Measurements from ENCODE around the gene HBS1L.
"Not testable (repeated sequence)": the region's sequence is repeated elsewhere in the genome, so short reads cannot be mapped to it uniquely, and the experiment has no call there.

Gene HBS1L

GRCh38 chr6:135073756-135074393, 19.3 kb upstream of the HBS1L start:
- no peak for DNase-seq

GRCh38 chr6:135073217-135073616, 18.6 kb upstream of the HBS1L start:
- DNase-seq: no peak

- no peak for DNase-seq
These were observed 18.1 kb upstream of the HBS1L start for GRCh38 chr6:135072753-135073152.

GRCh38 chr6:135071541-135071940, 16.9 kb upstream of the HBS1L start:
- DNase-seq: no peak

GRCh38 chr6:135067911-135068310, 13.3 kb upstream of the HBS1L start:
- no peak for DNase-seq

GRCh38 chr6:135066806-135067205, 12.2 kb upstream of the HBS1L start:
- no peak for DNase-seq

- no peak for DNase-seq
These were observed 11.8 kb upstream of the HBS1L start for GRCh38 chr6:135066397-135066796.

- DNase-seq: no peak
These were observed 10.0 kb upstream of the HBS1L start for GRCh38 chr6:135064586-135064985.

GRCh38 chr6:135063926-135064325, 9.3 kb upstream of the HBS1L start:
- DNase-seq: no peak

- no peak for DNase-seq
These were observed 8.1 kb upstream of the HBS1L start for GRCh38 chr6:135062735-135063134.

- no peak for DNase-seq
These were observed 5.5 kb upstream of the HBS1L start for GRCh38 chr6:135060076-135060475.

- not testable (repeated sequence) for DNase-seq
These were observed 3.7 kb upstream of the HBS1L start for GRCh38 chr6:135058299-135058698.

GRCh38 chr6:135056632-135057031, 2.0 kb upstream of the HBS1L start:
- no peak for DNase-seq

GRCh38 chr6:135054226-135054568, 425 bp downstream of the HBS1L start:
- no peak for DNase-seq

- no peak for DNase-seq
These were observed 1.2 kb downstream of the HBS1L start for GRCh38 chr6:135053406-135053805.

GRCh38 chr6:135052939-135053338, 1.7 kb downstream of the HBS1L start:
- DNase-seq: no peak

- no peak for DNase-seq
These were observed 5.7 kb downstream of the HBS1L start for GRCh38 chr6:135048915-135049314.

GRCh38 chr6:135047336-135047735, 7.3 kb downstream of the HBS1L start:
- no peak for DNase-seq

- DNase-seq: no peak
These were observed 7.7 kb downstream of the HBS1L start for GRCh38 chr6:135046912-135047311.

GRCh38 chr6:135044639-135045038, 10.0 kb downstream of the HBS1L start:
- no peak for DNase-seq

GRCh38 chr6:135043846-135044245, 10.8 kb downstream of the HBS1L start:
- DNase-seq: no peak

GRCh38 chr6:135043364-135043763, 11.3 kb downstream of the HBS1L start:
- no peak for DNase-seq

GRCh38 chr6:135038335-135038734, 16.3 kb downstream of the HBS1L start:
- DNase-seq: no peak

GRCh38 chr6:135037541-135037940, 17.1 kb downstream of the HBS1L start:
- no peak for DNase-seq

- no peak for DNase-seq
These were observed 17.7 kb downstream of the HBS1L start for GRCh38 chr6:135036731-135037420.

Data from cortex of kidney (tissue), 1 donor.